HUES64 (cell line): ENCODE results near the gene CDK7.

ENCODE experiments used
- H3K27ac ChIP-seq: 2 replicates; pipeline ENCODE4 v1.7.0; 2013; ENCODE audit warnings: low read depth, low read length, inconsistent platforms
- H3K27me3 ChIP-seq: 2 replicates; pipeline ENCODE4 v1.6.1; 2013; ENCODE audit warnings: mild to moderate bottlenecking, low read length; ENCODE audit not compliant: insufficient read depth
- H3K36me3 ChIP-seq: 2 replicates; pipeline ENCODE4 v1.6.1; 2013; ENCODE audit warnings: mild to moderate bottlenecking, low read length; ENCODE audit not compliant: insufficient read depth
- H3K4me1 ChIP-seq: 2 replicates; pipeline ENCODE4 v1.6.1; 2013; ENCODE audit warnings: mild to moderate bottlenecking, low read length, moderate library complexity; ENCODE audit not compliant: insufficient read depth
- H3K4me3 ChIP-seq: 2 replicates; pipeline ENCODE4 v1.5.1; 2013; ENCODE audit warnings: mild to moderate bottlenecking, low read length, moderate library complexity
- H3K9ac ChIP-seq: 2 replicates; pipeline ENCODE4 v1.6.1; 2013; ENCODE audit warnings: mild to moderate bottlenecking, low read depth, low read length
- H3K9me3 ChIP-seq: 2 replicates; pipeline ENCODE4 v1.6.1; 2013; ENCODE audit warnings: low read depth, low read length; ENCODE audit not compliant: insufficient read depth
- WGBS: fragments of 150-250, 120-280 bp; methylation state at CpG from one replicate; pipeline ENCODE4 v1.1.7; 2013; ENCODE audit warnings: missing lambda C conversion rate; 5-methylcytosine and 5-hydroxymethylcytosine counted together

CDK7 gene

GRCh38 chr5:69293882-69294281 is 59.2 kb downstream of the CDK7 start:
- no peaks in the 10 kb centered on the region for H3K27me3 ChIP-seq
- WGBS, result 0% methylated on average over 1 of the region's 1 CpG
- H3K4me3 ChIP-seq, result no peak overlapping the region
- H3K36me3 ChIP-seq, result 0 out of 2 replicates have a peak, but pooled peaks cover 2% of the 10 kb centered on the region
- H3K4me1 ChIP-seq, result peaks cover under 1% of the 10 kb centered on the region; the same call in 1 of the 2 replicates
- no peak overlapping the region for H3K9ac ChIP-seq
- H3K27ac ChIP-seq, result no peak overlapping the region
- H3K9me3 ChIP-seq, result no peaks in the 10 kb centered on the region

- Histone ChIP-seq H3K27ac (no peak overlapping the region), H3K9ac (no peak overlapping the region), H3K4me3 (no peak overlapping the region), H3K9me3 (no peaks in the 10 kb centered on the region), H3K4me1 (no peaks in the 10 kb centered on the region; the same call in 1 of the 2 replicates), H3K27me3 (no peaks in the 10 kb centered on the region), H3K36me3 (0 out of 2 replicates have a peak, but pooled peaks cover 2% of the 10 kb centered on the region)
- 81% methylated on average over 9 of the region's 10 CpGs for WGBS
These were observed 60.5 kb downstream of the CDK7 start for GRCh38 chr5:69295088-69295754.

DNA sequence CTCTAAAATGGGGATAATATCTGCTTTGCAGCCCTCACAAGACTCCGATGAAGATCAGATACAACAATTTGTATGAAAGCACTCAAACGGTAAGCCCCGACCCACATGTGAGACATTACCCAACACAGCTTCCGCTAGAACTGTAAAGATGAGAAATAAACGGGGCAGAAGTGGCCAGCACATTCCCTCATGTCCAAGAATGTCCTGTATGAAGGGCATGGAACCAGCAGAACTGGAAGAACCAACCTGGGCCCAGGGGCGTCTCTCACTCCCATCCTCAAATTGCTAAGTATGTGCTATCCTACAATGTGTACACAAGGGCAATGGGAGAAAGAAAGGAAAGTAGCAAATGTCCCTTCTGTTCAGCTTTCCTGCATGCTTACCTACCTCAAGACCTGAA is 64.9 kb downstream of the CDK7 start:
- 97% methylated on average over 6 of the region's 6 CpGs for WGBS
- Histone ChIP-seq H3K9me3 (no peaks in the 10 kb centered on the region), H3K36me3 (no peaks in the 10 kb centered on the region), H3K9ac (no peak overlapping the region), H3K27me3 (no peaks in the 10 kb centered on the region), H3K4me1 (no peaks in the 10 kb centered on the region; the same call in 1 of the 2 replicates), H3K4me3 (no peak overlapping the region), H3K27ac (no peak overlapping the region)

DNA sequence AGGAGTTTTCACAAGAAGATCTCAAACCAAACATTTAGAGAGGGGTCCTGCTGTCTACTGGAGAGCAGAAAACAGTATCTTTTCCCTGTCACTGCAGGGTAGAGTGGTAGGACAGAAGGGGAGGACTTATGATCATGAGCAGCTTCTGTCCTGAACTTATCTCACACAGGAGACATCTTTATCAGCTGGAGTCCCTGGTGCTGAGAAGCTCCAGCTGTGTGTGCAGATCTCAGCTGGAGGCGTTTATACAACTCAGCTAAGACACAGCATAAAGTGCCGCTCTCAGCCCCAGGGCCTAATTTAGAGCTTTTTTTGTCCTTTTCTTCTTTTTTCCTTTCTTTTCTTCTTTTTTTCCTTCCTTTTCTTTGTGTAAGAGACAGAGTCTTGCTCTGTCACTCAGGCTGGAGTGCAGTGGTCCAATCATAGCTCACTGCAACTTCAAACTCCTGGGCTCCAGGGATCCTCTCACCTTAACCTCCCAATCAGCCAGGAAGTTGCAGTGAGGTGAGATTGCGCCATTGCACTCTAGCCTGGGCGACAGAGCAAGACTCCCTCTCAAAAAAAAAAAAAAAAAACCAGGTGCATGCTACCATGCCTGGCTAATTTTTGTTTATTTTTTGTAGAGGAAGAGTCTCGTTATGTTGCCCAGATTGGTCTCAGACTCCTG is 66.0 kb downstream of the CDK7 start:
- Histone ChIP-seq H3K27ac (no peak overlapping the region), H3K9me3 (no peaks in the 10 kb centered on the region), H3K36me3 (no peaks in the 10 kb centered on the region), H3K27me3 (no peaks in the 10 kb centered on the region), H3K4me1 (no peaks in the 10 kb centered on the region; the same call in 1 of the 2 replicates), H3K9ac (no peak overlapping the region), H3K4me3 (no peak overlapping the region)
- 93% methylated on average over 5 of the region's 5 CpGs for WGBS

- Histone ChIP-seq H3K36me3 (no peaks in the 10 kb centered on the region; the same call in 1 of the 2 replicates), H3K4me1 (no peaks in the 10 kb centered on the region), H3K9ac (no peak overlapping the region), H3K9me3 (peaks cover 7% of the 10 kb centered on the region; the same call in 1 of the 2 replicates), H3K27ac (no peak overlapping the region), H3K27me3 (no peaks in the 10 kb centered on the region), H3K4me3 (no peak overlapping the region)
- WGBS, result 97% methylated on average over 8 of the region's 8 CpGs
These were observed 70.8 kb downstream of the CDK7 start for GRCh38 chr5:69305512-69305911.

- Histone ChIP-seq H3K36me3 (no peaks in the 10 kb centered on the region; the same call in 1 of the 2 replicates), H3K4me1 (no peaks in the 10 kb centered on the region), H3K4me3 (no peak overlapping the region), H3K27me3 (no peaks in the 10 kb centered on the region), H3K27ac (no peak overlapping the region), H3K9ac (no peak overlapping the region), H3K9me3 (peaks cover 9% of the 10 kb centered on the region; the same call in 1 of the 2 replicates)
- WGBS, result 92% methylated on average over 2 of the region's 3 CpGs
These were observed 73.4 kb downstream of the CDK7 start for GRCh38 chr5:69308046-69308553.

- WGBS, result 98% methylated on average over 5 of the region's 5 CpGs
These were observed 74.7 kb downstream of the CDK7 start for GRCh38 chr5:69309380-69309779.

DNA sequence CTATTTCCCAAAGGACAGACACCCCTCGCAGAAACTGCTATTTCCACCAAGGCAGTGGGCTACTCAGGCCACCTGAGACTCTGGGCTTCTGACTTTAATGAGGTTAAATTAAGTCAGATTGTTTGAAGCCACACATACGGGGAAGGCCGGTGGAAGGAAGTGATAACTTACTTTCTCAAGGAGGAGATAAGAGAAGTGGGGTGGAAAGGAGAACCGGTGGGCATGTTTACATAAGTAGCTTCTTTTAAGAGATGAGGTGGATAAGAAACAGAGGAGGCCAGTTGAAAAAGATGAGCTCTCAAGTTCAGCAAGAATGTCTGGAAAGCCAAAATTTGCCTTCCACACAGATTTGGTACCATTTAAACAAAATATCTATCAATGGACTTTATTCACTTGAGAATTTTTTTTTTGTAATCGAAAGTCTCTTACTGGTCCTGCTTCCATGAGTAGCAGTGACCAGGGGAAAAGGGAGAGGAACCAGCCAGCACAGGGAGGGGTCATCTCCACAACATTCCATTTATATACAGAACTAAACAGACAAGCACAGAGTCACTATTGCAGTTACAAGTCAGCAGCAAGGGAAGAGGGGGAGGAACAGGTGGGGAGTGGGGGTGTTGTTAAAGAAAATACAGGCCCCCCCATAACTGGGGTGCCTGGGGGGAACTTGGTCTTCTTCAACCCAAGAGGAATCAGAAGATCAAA is 77.9 kb downstream of the CDK7 start:
- WGBS, result 79% methylated on average over 4 of the region's 5 CpGs
- peaks cover 3% of the 10 kb centered on the region; the same call in 1 of the 2 replicates for H3K36me3 ChIP-seq

More at GRCh38 chr5:69309380-69309779, 74.7 kb downstream of the CDK7 start:
- Histone ChIP-seq H3K4me3 (no peak overlapping the region), H3K36me3 (no peaks in the 10 kb centered on the region; the same call in 1 of the 2 replicates), H3K27me3 (no peaks in the 10 kb centered on the region), H3K9ac (no peak overlapping the region), H3K4me1 (no peaks in the 10 kb centered on the region), H3K27ac (no peak overlapping the region), H3K9me3 (peaks cover 9% of the 10 kb centered on the region; the same call in 1 of the 2 replicates)

DNA sequence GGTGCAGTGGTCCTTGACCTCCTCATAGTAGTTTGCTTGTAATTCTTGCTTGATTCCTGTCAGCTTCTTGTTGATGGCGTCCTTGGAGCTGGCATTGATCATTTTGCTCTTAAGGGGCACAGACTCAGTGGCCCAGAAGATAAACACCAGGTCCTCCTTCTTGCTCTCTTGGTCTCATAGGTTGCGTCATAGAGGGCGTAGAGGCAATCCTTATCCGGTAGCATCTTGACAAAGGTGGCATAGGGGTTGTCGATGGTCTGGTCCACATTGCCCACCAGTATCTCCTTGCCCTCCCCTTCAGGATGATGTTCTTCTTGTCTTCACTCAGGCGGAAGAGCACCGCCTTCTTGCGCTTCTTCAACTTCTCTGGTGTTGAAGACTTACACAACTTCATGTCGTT is 78.7 kb downstream of the CDK7 start:
- Histone ChIP-seq H3K4me1 (no peaks in the 10 kb centered on the region), H3K27ac (no peak overlapping the region), H3K4me3 (no peak overlapping the region), H3K9me3 (peaks cover 9% of the 10 kb centered on the region; the same call in 1 of the 2 replicates), H3K36me3 (peaks cover 3% of the 10 kb centered on the region; the same call in 1 of the 2 replicates), H3K27me3 (no peaks in the 10 kb centered on the region), H3K9ac (no peak overlapping the region)
- WGBS, result 97% methylated on average over 9 of the region's 9 CpGs

More for the DNA sequence above, 77.9 kb downstream of the CDK7 start:
- Histone ChIP-seq H3K27me3 (no peaks in the 10 kb centered on the region), H3K9me3 (peaks cover 9% of the 10 kb centered on the region; the same call in 1 of the 2 replicates), H3K4me1 (no peaks in the 10 kb centered on the region), H3K27ac (no peak overlapping the region), H3K4me3 (no peak overlapping the region), H3K9ac (no peak overlapping the region)

GRCh38 chr5:69315972-69316371 is 81.3 kb downstream of the CDK7 start:
- H3K9me3 ChIP-seq, result no peaks in the 10 kb centered on the region
- no peak overlapping the region for H3K9ac ChIP-seq
- H3K36me3 ChIP-seq, result peaks cover 3% of the 10 kb centered on the region; the same call in 1 of the 2 replicates
- H3K4me3 ChIP-seq, result no peak overlapping the region
- WGBS, result 94% methylated on average over 1 of the region's 1 CpG
- H3K4me1 ChIP-seq, result no peaks in the 10 kb centered on the region
- H3K27ac ChIP-seq, result no peak overlapping the region
- H3K27me3 ChIP-seq, result no peaks in the 10 kb centered on the region

DNA sequence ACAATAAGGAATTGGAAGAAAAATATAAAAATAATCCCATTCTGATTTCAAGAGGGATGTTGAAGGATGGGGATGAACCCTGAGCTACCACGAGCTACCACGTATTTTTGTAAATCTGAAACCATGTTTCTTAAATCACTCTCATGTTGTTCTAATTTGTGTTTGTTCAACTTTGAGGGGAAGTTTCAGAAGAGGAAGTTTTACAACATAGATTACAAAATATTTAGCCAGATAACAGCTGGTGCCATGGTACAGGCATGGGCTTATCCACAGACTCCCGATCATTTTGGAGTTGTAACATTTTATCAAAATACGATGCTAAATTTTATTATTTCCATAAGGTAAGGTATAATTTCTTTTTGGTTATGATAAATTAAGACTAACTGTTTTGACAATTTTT is 82.7 kb downstream of the CDK7 start:
- 93% methylated on average over 3 of the region's 4 CpGs for WGBS
- Histone ChIP-seq H3K4me3 (no peak overlapping the region), H3K27ac (no peak overlapping the region), H3K4me1 (no peaks in the 10 kb centered on the region), H3K9me3 (no peaks in the 10 kb centered on the region), H3K9ac (no peak overlapping the region), H3K36me3 (peaks cover 3% of the 10 kb centered on the region; the same call in 1 of the 2 replicates), H3K27me3 (no peaks in the 10 kb centered on the region)
